HepG2 (cell line): ENCODE data around the gene GTF2H3. TPM values are rescaled to one million over a fixed set of nuclear protein-coding genes. Genes with fewer than 3 reads are reported as not detected.

Source experiments
- DPF2 ChIP-seq: sonication (generic); formaldehyde crosslinking; IDR thresholded peaks from 2 replicates; pipeline ENCODE4 v1.4.0; 2020; ENCODE audit warnings: mild to moderate bottlenecking, low read depth, missing genetic modification reagents, borderline replicate concordance
- ERF ChIP-seq: IDR thresholded peaks from 2 replicates; pipeline ENCODE4 v1.6.1; 2018; ENCODE audit warnings: missing biosample characterization, missing genetic modification reagents
- GFI1 ChIP-seq: sonication (generic); formaldehyde crosslinking; IDR thresholded peaks from 2 replicates; pipeline ENCODE4 v1.5.0; 2020; ENCODE audit warnings: missing genetic modification reagents, mild to moderate bottlenecking, borderline replicate concordance
- MAF1 ChIP-seq: sonication (generic); formaldehyde crosslinking; IDR thresholded peaks from 2 replicates; pipeline ENCODE4 v1.5.0; 2020; ENCODE audit warnings: missing genetic modification reagents, borderline replicate concordance
- POLR2AphosphoS5 ChIP-seq: IDR thresholded peaks from 2 replicates; pipeline ENCODE4 v1.6.1; 2012; ENCODE audit warnings: low read depth, low read length
- SIN3A ChIP-seq: IDR thresholded peaks from 2 replicates; pipeline ENCODE4 v1.6.1; 2011; ENCODE audit warnings: low read depth, mild to moderate bottlenecking, control low read depth, low read length, borderline replicate concordance
- TOPORS ChIP-seq: sonication (generic); formaldehyde crosslinking; IDR thresholded peaks from 2 replicates; pipeline ENCODE4 v1.8.0; 2023; ENCODE audit warnings: mild to moderate bottlenecking, missing genetic modification reagents
- TP53 ChIP-seq: sonication (generic); formaldehyde crosslinking; conservative IDR thresholded peaks from 2 replicates; pipeline ENCODE4 v1.4.0; 2020; ENCODE audit warnings: missing genetic modification reagents
- ZEB1 ChIP-seq: IDR thresholded peaks from 2 replicates; pipeline ENCODE4 v1.6.1; 2012; ENCODE audit warnings: mild to moderate bottlenecking, low read depth, inconsistent platforms; ENCODE audit not compliant: insufficient replicate concordance
- ZMAT3 ChIP-seq: sonication (generic); formaldehyde crosslinking; conservative IDR thresholded peaks from 2 replicates; pipeline ENCODE4 v1.7.0; 2021; ENCODE audit warnings: missing genetic modification reagents
- ZNF24 ChIP-seq: fragments of 450-650 bp; IDR thresholded peaks from 2 replicates; pipeline ENCODE4 v1.6.1; 2017; ENCODE audit warnings: antibody characterized with exemption, mild to moderate bottlenecking
- ZNF256 ChIP-seq: sonication (generic); formaldehyde crosslinking; conservative IDR thresholded peaks from 2 replicates; pipeline ENCODE4 v1.4.0; 2020; ENCODE audit warnings: missing genetic modification reagents
- ZNF672 ChIP-seq: sonication (generic); formaldehyde crosslinking; IDR thresholded peaks from 2 replicates; pipeline ENCODE4 v1.8.1; 2022; ENCODE audit warnings: missing genetic modification reagents
- ZNF850 ChIP-seq: sonication (generic); formaldehyde crosslinking; conservative IDR thresholded peaks from 2 replicates; pipeline ENCODE4 v1.9.0; 2021; ENCODE audit warnings: mild to moderate bottlenecking, missing genetic modification reagents
- polyA plus RNA-seq, 8 experiments: library from polyadenylated mRNA; depleted of rRNA in 3 of 8; stranded (reverse) in 7 of 8; unstranded in 1 of 8; fragments of >200 nt; fragmentation: Illumina TruSeq in 4 of 8; extraction: Trizol in 4 of 8; gene quantifications; 2 replicates each; pipeline versions ENCODE4 v1.2.1 to v1.2.3, GENCODE V29; 2011 to 2016; ENCODE audit warnings: low read depth in 4 of 8, missing spikeins in 1 of 8, mixed read lengths in 1 of 8; ENCODE audit not compliant: insufficient read depth in 1 of 8
- total RNA-seq, 5 experiments: library from RNA; depleted of rRNA; stranded (reverse); fragments of >200 nt; fragmentation: Illumina TruSeq; extraction: Trizol; gene quantifications; 2 replicates each; pipeline ENCODE4 v1.2.3, GENCODE V29; 2016; ENCODE audit warnings: low read depth in 1 of 5
- TF ChIP-seq, protein P1 (sequence below): sonication (generic); formaldehyde crosslinking; IDR thresholded peaks from 2 replicates; pipeline ENCODE4 v1.4.0; 2020; ENCODE audit warnings: missing genetic modification reagents
- TF ChIP-seq, protein P2 (sequence below): sonication (generic); formaldehyde crosslinking; conservative IDR thresholded peaks from 2 replicates; pipeline ENCODE4 v1.4.0; 2020; ENCODE audit warnings: mild to moderate bottlenecking, missing genetic modification reagents, moderate library complexity
- TF ChIP-seq, protein P3 (sequence below): sonication (generic); formaldehyde crosslinking; IDR thresholded peaks from 2 replicates; pipeline ENCODE4 v1.4.0; 2020; ENCODE audit warnings: missing genetic modification reagents

GTF2H3 gene
- total and polyA plus RNA-seq, 2 of the 13 experiments (the other 11 are each of a cell fraction or from before 2014, with no cell fraction given), result 35.8 to 58.8 TPM

DNA sequence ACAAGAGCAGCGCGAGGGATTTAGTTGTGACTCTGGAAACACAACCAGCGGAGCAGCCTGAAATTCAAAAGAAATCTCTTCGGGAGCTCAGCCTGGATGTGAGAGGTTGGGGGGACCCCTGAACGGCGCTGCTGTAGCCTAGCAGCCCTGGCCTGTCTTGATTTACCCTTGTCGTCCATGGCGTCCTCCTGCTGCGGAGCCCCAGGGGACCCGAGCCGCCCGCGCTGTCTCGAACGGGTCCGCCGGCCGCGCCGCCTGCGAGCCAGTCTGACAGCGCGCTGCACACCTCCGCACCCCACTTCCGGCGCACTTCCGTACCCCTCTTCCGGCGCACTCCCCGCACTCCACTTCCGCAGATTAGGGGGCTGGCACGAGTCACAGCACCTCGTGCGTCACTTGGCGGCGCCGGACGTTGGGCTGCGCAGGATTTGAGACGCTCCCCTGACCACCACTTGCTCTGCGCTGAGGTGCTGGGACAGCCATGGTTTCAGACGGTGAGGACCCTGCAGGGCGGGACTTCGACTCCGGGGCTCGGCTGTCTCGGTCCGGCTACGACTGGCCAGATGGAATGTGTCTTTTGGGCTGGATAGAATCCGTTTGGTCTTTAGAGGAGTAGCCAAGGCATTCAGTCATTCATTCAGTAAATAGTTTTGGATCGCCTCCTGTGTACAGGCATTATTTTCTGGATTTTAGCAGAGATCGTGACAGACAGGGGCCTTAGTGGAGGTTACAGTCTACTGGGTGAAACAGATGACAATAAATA is at the start of gene GTF2H3, which contains the start of gene EIF2B1 (continued):
- peak; percentile 89 for TF ChIP-seq ZMAT3
- TF ChIP-seq, protein P1, sequence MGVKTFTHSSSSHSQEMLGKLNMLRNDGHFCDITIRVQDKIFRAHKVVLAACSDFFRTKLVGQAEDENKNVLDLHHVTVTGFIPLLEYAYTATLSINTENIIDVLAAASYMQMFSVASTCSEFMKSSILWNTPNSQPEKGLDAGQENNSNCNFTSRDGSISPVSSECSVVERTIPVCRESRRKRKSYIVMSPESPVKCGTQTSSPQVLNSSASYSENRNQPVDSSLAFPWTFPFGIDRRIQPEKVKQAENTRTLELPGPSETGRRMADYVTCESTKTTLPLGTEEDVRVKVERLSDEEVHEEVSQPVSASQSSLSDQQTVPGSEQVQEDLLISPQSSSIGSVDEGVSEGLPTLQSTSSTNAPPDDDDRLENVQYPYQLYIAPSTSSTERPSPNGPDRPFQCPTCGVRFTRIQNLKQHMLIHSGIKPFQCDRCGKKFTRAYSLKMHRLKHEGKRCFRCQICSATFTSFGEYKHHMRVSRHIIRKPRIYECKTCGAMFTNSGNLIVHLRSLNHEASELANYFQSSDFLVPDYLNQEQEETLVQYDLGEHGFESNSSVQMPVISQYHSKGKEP (CRISPR knock-in tag), result no peak
- no peak for TF ChIP-seq ZNF850 (CRISPR knock-in tag)
- TF ChIP-seq SIN3A, result peak; percentile 98
- TF ChIP-seq ZNF256 (CRISPR knock-in tag), result peak; percentile 73; the same call in 1 of the 2 replicates
- TF ChIP-seq GFI1, result no peak; the same call in 1 of the 2 replicates
- peak; percentile 87; the same call in 1 of the 2 replicates for TF ChIP-seq TOPORS (CRISPR knock-in tag)
- peak; percentile 99 for TF ChIP-seq POLR2AphosphoS5
- TF ChIP-seq, protein P2, sequence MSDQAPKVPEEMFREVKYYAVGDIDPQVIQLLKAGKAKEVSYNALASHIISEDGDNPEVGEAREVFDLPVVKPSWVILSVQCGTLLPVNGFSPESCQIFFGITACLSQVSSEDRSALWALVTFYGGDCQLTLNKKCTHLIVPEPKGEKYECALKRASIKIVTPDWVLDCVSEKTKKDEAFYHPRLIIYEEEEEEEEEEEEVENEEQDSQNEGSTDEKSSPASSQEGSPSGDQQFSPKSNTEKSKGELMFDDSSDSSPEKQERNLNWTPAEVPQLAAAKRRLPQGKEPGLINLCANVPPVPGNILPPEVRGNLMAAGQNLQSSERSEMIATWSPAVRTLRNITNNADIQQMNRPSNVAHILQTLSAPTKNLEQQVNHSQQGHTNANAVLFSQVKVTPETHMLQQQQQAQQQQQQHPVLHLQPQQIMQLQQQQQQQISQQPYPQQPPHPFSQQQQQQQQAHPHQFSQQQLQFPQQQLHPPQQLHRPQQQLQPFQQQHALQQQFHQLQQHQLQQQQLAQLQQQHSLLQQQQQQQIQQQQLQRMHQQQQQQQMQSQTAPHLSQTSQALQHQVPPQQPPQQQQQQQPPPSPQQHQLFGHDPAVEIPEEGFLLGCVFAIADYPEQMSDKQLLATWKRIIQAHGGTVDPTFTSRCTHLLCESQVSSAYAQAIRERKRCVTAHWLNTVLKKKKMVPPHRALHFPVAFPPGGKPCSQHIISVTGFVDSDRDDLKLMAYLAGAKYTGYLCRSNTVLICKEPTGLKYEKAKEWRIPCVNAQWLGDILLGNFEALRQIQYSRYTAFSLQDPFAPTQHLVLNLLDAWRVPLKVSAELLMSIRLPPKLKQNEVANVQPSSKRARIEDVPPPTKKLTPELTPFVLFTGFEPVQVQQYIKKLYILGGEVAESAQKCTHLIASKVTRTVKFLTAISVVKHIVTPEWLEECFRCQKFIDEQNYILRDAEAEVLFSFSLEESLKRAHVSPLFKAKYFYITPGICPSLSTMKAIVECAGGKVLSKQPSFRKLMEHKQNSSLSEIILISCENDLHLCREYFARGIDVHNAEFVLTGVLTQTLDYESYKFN (CRISPR knock-in tag), result peak; percentile 62
- peak; percentile 45; the same call in 1 of the 2 replicates for TF ChIP-seq ZNF24
- TF ChIP-seq, protein P3, sequence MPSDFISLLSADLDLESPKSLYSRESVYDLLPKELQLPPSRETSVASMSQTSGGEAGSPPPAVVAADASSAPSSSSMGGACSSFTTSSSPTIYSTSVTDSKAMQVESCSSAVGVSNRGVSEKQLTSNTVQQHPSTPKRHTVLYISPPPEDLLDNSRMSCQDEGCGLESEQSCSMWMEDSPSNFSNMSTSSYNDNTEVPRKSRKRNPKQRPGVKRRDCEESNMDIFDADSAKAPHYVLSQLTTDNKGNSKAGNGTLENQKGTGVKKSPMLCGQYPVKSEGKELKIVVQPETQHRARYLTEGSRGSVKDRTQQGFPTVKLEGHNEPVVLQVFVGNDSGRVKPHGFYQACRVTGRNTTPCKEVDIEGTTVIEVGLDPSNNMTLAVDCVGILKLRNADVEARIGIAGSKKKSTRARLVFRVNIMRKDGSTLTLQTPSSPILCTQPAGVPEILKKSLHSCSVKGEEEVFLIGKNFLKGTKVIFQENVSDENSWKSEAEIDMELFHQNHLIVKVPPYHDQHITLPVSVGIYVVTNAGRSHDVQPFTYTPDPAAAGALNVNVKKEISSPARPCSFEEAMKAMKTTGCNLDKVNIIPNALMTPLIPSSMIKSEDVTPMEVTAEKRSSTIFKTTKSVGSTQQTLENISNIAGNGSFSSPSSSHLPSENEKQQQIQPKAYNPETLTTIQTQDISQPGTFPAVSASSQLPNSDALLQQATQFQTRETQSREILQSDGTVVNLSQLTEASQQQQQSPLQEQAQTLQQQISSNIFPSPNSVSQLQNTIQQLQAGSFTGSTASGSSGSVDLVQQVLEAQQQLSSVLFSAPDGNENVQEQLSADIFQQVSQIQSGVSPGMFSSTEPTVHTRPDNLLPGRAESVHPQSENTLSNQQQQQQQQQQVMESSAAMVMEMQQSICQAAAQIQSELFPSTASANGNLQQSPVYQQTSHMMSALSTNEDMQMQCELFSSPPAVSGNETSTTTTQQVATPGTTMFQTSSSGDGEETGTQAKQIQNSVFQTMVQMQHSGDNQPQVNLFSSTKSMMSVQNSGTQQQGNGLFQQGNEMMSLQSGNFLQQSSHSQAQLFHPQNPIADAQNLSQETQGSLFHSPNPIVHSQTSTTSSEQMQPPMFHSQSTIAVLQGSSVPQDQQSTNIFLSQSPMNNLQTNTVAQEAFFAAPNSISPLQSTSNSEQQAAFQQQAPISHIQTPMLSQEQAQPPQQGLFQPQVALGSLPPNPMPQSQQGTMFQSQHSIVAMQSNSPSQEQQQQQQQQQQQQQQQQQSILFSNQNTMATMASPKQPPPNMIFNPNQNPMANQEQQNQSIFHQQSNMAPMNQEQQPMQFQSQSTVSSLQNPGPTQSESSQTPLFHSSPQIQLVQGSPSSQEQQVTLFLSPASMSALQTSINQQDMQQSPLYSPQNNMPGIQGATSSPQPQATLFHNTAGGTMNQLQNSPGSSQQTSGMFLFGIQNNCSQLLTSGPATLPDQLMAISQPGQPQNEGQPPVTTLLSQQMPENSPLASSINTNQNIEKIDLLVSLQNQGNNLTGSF (CRISPR knock-in tag), result no peak
- TF ChIP-seq DPF2 (CRISPR knock-in tag), result no peak
- peak; percentile 87; the same call in 1 of the 2 replicates for TF ChIP-seq ERF
- TF ChIP-seq TP53, result no peak; the same call in 1 of the 2 replicates
- peak; percentile 91; the same call in 1 of the 2 replicates for TF ChIP-seq MAF1 (CRISPR knock-in tag)
- peak; percentile 21 for TF ChIP-seq ZEB1
- TF ChIP-seq ZNF672 (CRISPR knock-in tag), result no peak
